SU-DHL-6 (cell line): ENCODE results near the gene COX7A1.

Experiments
- H2AFZ ChIP-seq: fragments of 200-600 bp; sonication (generic); 2 replicates; pipeline ENCODE4 v1.6.1; 2014; ENCODE audit warnings: low read depth, mild to moderate bottlenecking, moderate library complexity, mixed read lengths, antibody characterized with exemption, low read length; ENCODE audit not compliant: severe bottlenecking
- H3F3A ChIP-seq: fragments of 200-600 bp; shearing (Covaris generic); 2 replicates; pipeline ENCODE4 v1.6.0; 2016; ENCODE audit warnings: antibody characterized with exemption, mild to moderate bottlenecking; ENCODE audit not compliant: insufficient read depth
- H3K27ac ChIP-seq: fragments of 200-600 bp; sonication (generic); 2 replicates; pipeline ENCODE4 v1.5.1; 2016; ENCODE audit warnings: low read depth, mild to moderate bottlenecking, low read length, moderate library complexity, mixed read lengths
- H3K27me3 ChIP-seq: fragments of 200-600 bp; sonication (generic), shearing (Covaris generic); 2 replicates; pipeline ENCODE4 v1.6.0; 2014; ENCODE audit warnings: mild to moderate bottlenecking, low read length
- H3K36me3 ChIP-seq: fragments of 200-600 bp; sonication (generic); 2 replicates; pipeline ENCODE4 v1.6.1; 2014; ENCODE audit warnings: mild to moderate bottlenecking, low read length, mixed read lengths
- H3K4me2 ChIP-seq: fragments of 300-600, 200-600 bp; shearing (Covaris generic), sonication (generic); 2 replicates; pipeline ENCODE4 v1.6.0; 2014; ENCODE audit warnings: low read length, low read depth, mild to moderate bottlenecking; ENCODE audit not compliant: poor library complexity, severe bottlenecking
- H3K4me3 ChIP-seq: fragments of 200-600 bp; sonication (generic); 2 replicates; pipeline ENCODE4 v1.5.1; 2014; ENCODE audit warnings: antibody characterized with exemption, low read length, mild to moderate bottlenecking, mixed read lengths; ENCODE audit not compliant: insufficient read depth, poor library complexity, severe bottlenecking
- H3K79me2 ChIP-seq: fragments of 200-600 bp; sonication (generic); 2 replicates; pipeline ENCODE4 v1.6.1; 2014; ENCODE audit warnings: mild to moderate bottlenecking, low read length, moderate library complexity; ENCODE audit not compliant: insufficient read depth
- H3K9ac ChIP-seq: fragments of 200-600 bp; sonication (generic); 2 replicates; pipeline ENCODE4 v1.7.0; 2014; ENCODE audit warnings: mild to moderate bottlenecking, low read length
- H3K9me2 ChIP-seq: fragments of 200-600 bp; sonication (generic); replicated peaks from 2 replicates; pipeline ENCODE4 v1.6.1; 2014; ENCODE audit warnings: low read length; ENCODE audit not compliant: insufficient read depth
- H3K9me3 ChIP-seq: fragments of 200-600 bp; sonication (generic); 2 replicates; pipeline ENCODE4 v1.6.1; 2014; ENCODE audit warnings: low read length, mixed read lengths; ENCODE audit not compliant: insufficient read depth
- H4K20me1 ChIP-seq: fragments of 200-600 bp; sonication (generic); 2 replicates; pipeline ENCODE4 v1.6.1; 2014; ENCODE audit warnings: low read depth, mild to moderate bottlenecking, antibody characterized with exemption, low read length, moderate library complexity, mixed read lengths
- CTCF ChIP-seq: fragments of 200-600 bp; sonication (generic); IDR thresholded peaks from one replicate; pipeline ENCODE4 v1.5.1; 2017; ENCODE audit warnings: antibody characterized with exemption, mild to moderate bottlenecking, low read length, moderate library complexity; ENCODE audit not compliant: insufficient read depth, poor library complexity, severe bottlenecking
- EZH2phosphoT487 ChIP-seq: fragments of 200-600 bp; sonication (generic), shearing (Covaris generic); conservative IDR thresholded peaks from 2 replicates; pipeline ENCODE4 v1.6.1; 2018; ENCODE audit warnings: mild to moderate bottlenecking, antibody characterized with exemption, low read length, moderate library complexity, mixed read lengths

COX7A1 gene

GRCh38 chr19:36144624-36145023, 7.6 kb downstream of the COX7A1 start:
- Histone ChIP-seq H3K79me2 (peaks cover 13% of the 10 kb centered on the region; the same call in 1 of the 2 replicates), H3K9ac (no peak overlapping the region), H3F3A (no peaks in the 10 kb centered on the region), H3K4me3 (no peak overlapping the region), H4K20me1 (no peaks in the 10 kb centered on the region), H3K36me3 (no peaks in the 10 kb centered on the region), H3K27ac (no peak overlapping the region), H3K9me2 (no peaks in the 10 kb centered on the region), H2AFZ (no peak overlapping the region), H3K27me3 (no peaks in the 10 kb centered on the region), H3K4me2 (no peak overlapping the region), H3K9me3 (no peaks in the 10 kb centered on the region)
- TF ChIP-seq CTCF = no peak
- no peak for TF ChIP-seq EZH2phosphoT487

GRCh38 chr19:36142496-36142895, 9.8 kb downstream of the COX7A1 start:
- TF ChIP-seq CTCF (no peak), EZH2phosphoT487 (no peak)
- Histone ChIP-seq H3K9me2 (no peaks in the 10 kb centered on the region), H2AFZ (no peak overlapping the region), H3K9ac (no peak overlapping the region), H3K36me3 (no peaks in the 10 kb centered on the region), H3K27ac (no peak overlapping the region), H3F3A (no peaks in the 10 kb centered on the region; the same call in 1 of the 2 replicates), H4K20me1 (no peaks in the 10 kb centered on the region), H3K79me2 (peaks cover 13% of the 10 kb centered on the region; the same call in 1 of the 2 replicates), H3K27me3 (no peaks in the 10 kb centered on the region), H3K4me3 (no peak overlapping the region), H3K4me2 (no peak overlapping the region), H3K9me3 (no peaks in the 10 kb centered on the region)

GRCh38 chr19:36142046-36142445, 10.2 kb downstream of the COX7A1 start:
- no peak overlapping the region for H3K4me3 ChIP-seq
- H3F3A ChIP-seq = peaks cover 2% of the 10 kb centered on the region; the same call in 1 of the 2 replicates
- H3K9ac ChIP-seq = no peak overlapping the region
- H3K27me3 ChIP-seq = no peaks in the 10 kb centered on the region
- no peaks in the 10 kb centered on the region for H4K20me1 ChIP-seq
- peaks cover 13% of the 10 kb centered on the region; the same call in 1 of the 2 replicates for H3K79me2 ChIP-seq
- no peak overlapping the region for H3K27ac ChIP-seq
- H3K36me3 ChIP-seq = no peaks in the 10 kb centered on the region
- no peaks in the 10 kb centered on the region for H3K9me3 ChIP-seq
- H2AFZ ChIP-seq = no peak overlapping the region
- TF ChIP-seq CTCF = no peak
- H3K4me2 ChIP-seq = no peak overlapping the region
- no peaks in the 10 kb centered on the region for H3K9me2 ChIP-seq
